HepG2 (cell line): ENCODE results near the gene ROMO1. TPM values are rescaled to one million over a fixed set of nuclear protein-coding genes. Genes with fewer than 3 reads are reported as not detected.

Experiments
- ARID5B ChIP-seq: IDR thresholded peaks from 2 replicates; pipeline ENCODE4 v1.4.0; 2020; ENCODE audit warnings: mild to moderate bottlenecking, missing genetic modification reagents
- ATF3 ChIP-seq: sonication (generic); formaldehyde crosslinking; IDR thresholded peaks from 2 replicates; pipeline ENCODE4 v1.4.0; 2020; ENCODE audit warnings: missing genetic modification reagents
- BORCS8-MEF2B ChIP-seq: sonication (generic); formaldehyde crosslinking; IDR thresholded peaks from 2 replicates; pipeline ENCODE4 v1.8.0; 2022; ENCODE audit warnings: mild to moderate bottlenecking, missing genetic modification reagents
- EED ChIP-seq: sonication (generic); formaldehyde crosslinking; IDR thresholded peaks from 2 replicates; pipeline ENCODE4 v1.5.0; 2020; ENCODE audit warnings: mild to moderate bottlenecking, missing genetic modification reagents
- FLYWCH1 ChIP-seq: sonication (generic); formaldehyde crosslinking; IDR thresholded peaks from 2 replicates; pipeline ENCODE4 v1.8.1; 2023; ENCODE audit warnings: mild to moderate bottlenecking, missing genetic modification reagents
- GABPB1 ChIP-seq: IDR thresholded peaks from 2 replicates; pipeline ENCODE4 v1.6.1; 2016; ENCODE audit warnings: mild to moderate bottlenecking, missing genetic modification reagents, moderate library complexity, missing compliant biosample characterization
- IRF2 ChIP-seq: IDR thresholded peaks from 2 replicates; pipeline ENCODE4 v1.6.1; 2018; ENCODE audit warnings: missing genetic modification reagents, missing compliant biosample characterization
- ISL2 ChIP-seq: sonication (generic); formaldehyde crosslinking; IDR thresholded peaks from 2 replicates; pipeline ENCODE4 v1.5.0; 2020; ENCODE audit warnings: missing genetic modification reagents
- JUN ChIP-seq: sonication (generic); formaldehyde crosslinking; IDR thresholded peaks from 2 replicates; pipeline ENCODE4 v1.4.0; 2020; ENCODE audit warnings: mild to moderate bottlenecking, missing genetic modification reagents
- NFIC ChIP-seq: IDR thresholded peaks from 2 replicates; pipeline ENCODE4 v1.6.1; 2012; ENCODE audit warnings: mild to moderate bottlenecking, low read length, inconsistent platforms
- RBM22 ChIP-seq: fragments of 200-400 bp; formaldehyde crosslinking; optimal IDR thresholded peaks from 2 replicates; pipeline ENCODE3; 2017; ENCODE audit warnings: mild to moderate bottlenecking, low read length, moderate library complexity
- RBM39 ChIP-seq: fragments of 200-400 bp; formaldehyde crosslinking; IDR thresholded peaks from one replicate; pipeline ENCODE4 v1.6.1; 2018; ENCODE audit warnings: antibody characterized with exemption, mild to moderate bottlenecking, low read depth, low read length; ENCODE audit not compliant: poor library complexity, severe bottlenecking
- SIN3A ChIP-seq: IDR thresholded peaks from 2 replicates; pipeline ENCODE4 v1.6.1; 2011; ENCODE audit warnings: low read depth, mild to moderate bottlenecking, control low read depth, low read length, borderline replicate concordance
- YEATS4 ChIP-seq: sonication (generic); formaldehyde crosslinking; IDR thresholded peaks from 2 replicates; pipeline ENCODE4 v1.4.0; 2020; ENCODE audit warnings: missing genetic modification reagents, borderline replicate concordance
- ZNF570 ChIP-seq: sonication (generic); formaldehyde crosslinking; IDR thresholded peaks from 2 replicates; pipeline ENCODE4 v1.4.0; 2020; ENCODE audit warnings: mild to moderate bottlenecking, missing genetic modification reagents, borderline replicate concordance
- ZNF614 ChIP-seq: IDR thresholded peaks from 2 replicates; pipeline ENCODE4 v1.6.1; 2018; ENCODE audit warnings: missing biosample characterization, missing genetic modification reagents, inconsistent platforms, borderline replicate concordance
- polyA plus RNA-seq, 8 experiments: library from polyadenylated mRNA; depleted of rRNA in 3 of 8; stranded (reverse) in 7 of 8; unstranded in 1 of 8; fragments of >200 nt; fragmentation: Illumina TruSeq in 4 of 8; extraction: Trizol in 4 of 8; gene quantifications; 2 replicates each; pipeline versions ENCODE4 v1.2.1 to v1.2.3, GENCODE V29; 2011 to 2016; ENCODE audit warnings: low read depth in 4 of 8, missing spikeins in 1 of 8, mixed read lengths in 1 of 8; ENCODE audit not compliant: insufficient read depth in 1 of 8
- total RNA-seq, 5 experiments: library from RNA; depleted of rRNA; stranded (reverse); fragments of >200 nt; fragmentation: Illumina TruSeq; extraction: Trizol; gene quantifications; 2 replicates each; pipeline ENCODE4 v1.2.3, GENCODE V29; 2016; ENCODE audit warnings: low read depth in 1 of 5
- TF ChIP-seq, protein P1 (sequence below): conservative IDR thresholded peaks from 2 replicates; pipeline ENCODE4 v1.6.1; 2018; ENCODE audit warnings: missing genetic modification reagents
- TF ChIP-seq, protein P2 (sequence below): sonication (generic); formaldehyde crosslinking; IDR thresholded peaks from 2 replicates; pipeline ENCODE4 v1.5.1; 2020; ENCODE audit warnings: missing genetic modification reagents, mild to moderate bottlenecking, borderline replicate concordance
- TF ChIP-seq, protein P3 (sequence below): sonication (generic); formaldehyde crosslinking; IDR thresholded peaks from 2 replicates; pipeline ENCODE4 v1.5.1; 2020; ENCODE audit warnings: mild to moderate bottlenecking, missing genetic modification reagents, moderate library complexity

Gene ROMO1
- total and polyA plus RNA-seq, 2 of the 13 experiments (the other 11 are each of a cell fraction or from before 2014, with no cell fraction given): 636 to 755 TPM

DNA sequence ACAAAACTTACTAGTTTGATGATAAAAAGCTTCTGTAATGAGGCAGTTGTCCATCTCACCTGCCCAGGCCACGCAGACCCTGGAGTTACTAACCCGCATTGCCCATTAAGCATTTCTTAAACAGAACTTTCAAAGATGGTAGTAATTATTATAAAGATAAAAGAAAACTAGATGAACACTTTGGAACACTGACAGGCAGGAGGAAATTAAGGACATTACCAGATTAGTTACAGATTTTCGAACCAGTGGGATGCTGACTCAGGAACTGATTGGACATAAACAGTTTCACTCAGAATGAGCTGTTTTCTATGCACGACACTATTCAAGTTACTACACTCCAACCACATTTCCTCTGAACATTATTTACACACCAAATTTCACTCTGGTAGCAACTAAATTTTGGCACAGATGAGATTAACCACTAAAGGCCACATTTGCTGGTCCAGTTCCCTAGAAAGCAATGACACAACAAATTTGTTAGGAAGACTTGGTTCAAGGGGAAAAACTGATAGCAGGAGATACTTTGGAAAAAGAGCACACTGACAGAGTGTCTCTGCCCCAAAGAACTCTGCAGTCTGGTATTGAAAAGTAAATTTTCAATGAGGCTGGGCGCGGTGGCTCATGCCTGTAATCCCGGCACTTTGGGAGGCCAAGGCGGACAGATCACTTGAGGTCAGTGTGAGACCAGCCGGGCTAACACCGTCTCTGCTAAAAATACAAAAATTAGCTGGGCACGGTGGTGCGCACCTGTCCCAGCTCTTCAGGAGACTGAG is 3.0 kb downstream of the ROMO1 start (continued):
- TF ChIP-seq ARID5B (CRISPR knock-in tag) (0 out of 2 replicates have a peak, but pooled peaks have one; percentile 9), NFIC (peak; percentile 56), ATF3 (CRISPR knock-in tag) (no peak), BORCS8-MEF2B (peak; percentile 82; the same call in 1 of the 2 replicates), EED (CRISPR knock-in tag) (no peak), RBM22 (peak; percentile 98), FLYWCH1 (0 out of 2 replicates have a peak, but pooled peaks have one; percentile 63), ZNF570 (CRISPR knock-in tag) (peak; percentile 27; the same call in 1 of the 2 replicates), ZNF614 (CRISPR knock-in tag) (no peak), GABPB1 (CRISPR knock-in tag) (0 out of 2 replicates have a peak, but pooled peaks have one; percentile 21), YEATS4 (CRISPR knock-in tag) (peak; percentile 13; the same call in 1 of the 2 replicates), ISL2 (peak; percentile 9; the same call in 1 of the 2 replicates), JUN (CRISPR knock-in tag) (no peak), IRF2 (CRISPR knock-in tag) (no peak), RBM39 (peak; percentile 13), SIN3A (0 out of 2 replicates have a peak, but pooled peaks have one; percentile 34)
- TF ChIP-seq, protein P1, sequence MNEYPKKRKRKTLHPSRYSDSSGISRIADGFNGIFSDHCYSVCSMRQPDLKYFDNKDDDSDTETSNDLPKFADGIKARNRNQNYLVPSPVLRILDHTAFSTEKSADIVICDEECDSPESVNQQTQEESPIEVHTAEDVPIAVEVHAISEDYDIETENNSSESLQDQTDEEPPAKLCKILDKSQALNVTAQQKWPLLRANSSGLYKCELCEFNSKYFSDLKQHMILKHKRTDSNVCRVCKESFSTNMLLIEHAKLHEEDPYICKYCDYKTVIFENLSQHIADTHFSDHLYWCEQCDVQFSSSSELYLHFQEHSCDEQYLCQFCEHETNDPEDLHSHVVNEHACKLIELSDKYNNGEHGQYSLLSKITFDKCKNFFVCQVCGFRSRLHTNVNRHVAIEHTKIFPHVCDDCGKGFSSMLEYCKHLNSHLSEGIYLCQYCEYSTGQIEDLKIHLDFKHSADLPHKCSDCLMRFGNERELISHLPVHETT (CRISPR knock-in tag): no peak
- TF ChIP-seq, protein P2, sequence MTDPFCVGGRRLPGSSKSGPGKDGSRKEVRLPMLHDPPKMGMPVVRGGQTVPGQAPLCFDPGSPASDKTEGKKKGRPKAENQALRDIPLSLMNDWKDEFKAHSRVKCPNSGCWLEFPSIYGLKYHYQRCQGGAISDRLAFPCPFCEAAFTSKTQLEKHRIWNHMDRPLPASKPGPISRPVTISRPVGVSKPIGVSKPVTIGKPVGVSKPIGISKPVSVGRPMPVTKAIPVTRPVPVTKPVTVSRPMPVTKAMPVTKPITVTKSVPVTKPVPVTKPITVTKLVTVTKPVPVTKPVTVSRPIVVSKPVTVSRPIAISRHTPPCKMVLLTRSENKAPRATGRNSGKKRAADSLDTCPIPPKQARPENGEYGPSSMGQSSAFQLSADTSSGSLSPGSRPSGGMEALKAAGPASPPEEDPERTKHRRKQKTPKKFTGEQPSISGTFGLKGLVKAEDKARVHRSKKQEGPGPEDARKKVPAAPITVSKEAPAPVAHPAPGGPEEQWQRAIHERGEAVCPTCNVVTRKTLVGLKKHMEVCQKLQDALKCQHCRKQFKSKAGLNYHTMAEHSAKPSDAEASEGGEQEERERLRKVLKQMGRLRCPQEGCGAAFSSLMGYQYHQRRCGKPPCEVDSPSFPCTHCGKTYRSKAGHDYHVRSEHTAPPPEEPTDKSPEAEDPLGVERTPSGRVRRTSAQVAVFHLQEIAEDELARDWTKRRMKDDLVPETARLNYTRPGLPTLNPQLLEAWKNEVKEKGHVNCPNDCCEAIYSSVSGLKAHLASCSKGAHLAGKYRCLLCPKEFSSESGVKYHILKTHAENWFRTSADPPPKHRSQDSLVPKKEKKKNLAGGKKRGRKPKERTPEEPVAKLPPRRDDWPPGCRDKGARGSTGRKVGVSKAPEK (CRISPR knock-in tag): peak; percentile 71; the same call in 1 of the 2 replicates
- TF ChIP-seq, protein P3, sequence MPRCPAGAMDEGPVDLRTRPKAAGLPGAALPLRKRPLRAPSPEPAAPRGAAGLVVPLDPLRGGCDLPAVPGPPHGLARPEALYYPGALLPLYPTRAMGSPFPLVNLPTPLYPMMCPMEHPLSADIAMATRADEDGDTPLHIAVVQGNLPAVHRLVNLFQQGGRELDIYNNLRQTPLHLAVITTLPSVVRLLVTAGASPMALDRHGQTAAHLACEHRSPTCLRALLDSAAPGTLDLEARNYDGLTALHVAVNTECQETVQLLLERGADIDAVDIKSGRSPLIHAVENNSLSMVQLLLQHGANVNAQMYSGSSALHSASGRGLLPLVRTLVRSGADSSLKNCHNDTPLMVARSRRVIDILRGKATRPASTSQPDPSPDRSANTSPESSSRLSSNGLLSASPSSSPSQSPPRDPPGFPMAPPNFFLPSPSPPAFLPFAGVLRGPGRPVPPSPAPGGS: no peak
